H1 (cell line): ENCODE results near the gene CDC42EP2. TPM values are rescaled to one million over a fixed set of nuclear protein-coding genes. Genes with fewer than 3 reads are reported as not detected.

ENCODE experiments used
- SIRT6 ChIP-seq: IDR thresholded peaks from one replicate; pipeline ENCODE4 v1.7.1; 2012; ENCODE audit warnings: low read length, inconsistent platforms
- polyA plus RNA-seq, 7 experiments: library from polyadenylated mRNA; depleted of rRNA in 3 of 7; stranded (reverse) in 5 of 7; unstranded in 2 of 7; fragments of >200 nt in 5 of 7; fragments of 200-250 nt in 2 of 7; gene quantifications; 1 replicate in 5 of 7; 2 replicates in 1 of 7; 4 replicates in 1 of 7; pipeline versions ENCODE4 v1.2.1 to v1.2.3, GENCODE V29; 2011 to 2013; ENCODE audit warnings: missing spikeins in 2 of 7, mixed read lengths in 2 of 7
- total RNA-seq: library from RNA; stranded (reverse); fragmentation: NEBNext Ultra II Directional; extraction: Animal tissue kit (Norgen Biotek cat#: 25700); gene quantifications from 2 replicates; pipeline ENCODE4 v1.2.1, GENCODE V29; 2021
- TF ChIP-seq, protein P1 (sequence below), 3 experiments: IDR thresholded peaks; 1 replicate in 2 of 3; 2 replicates in 1 of 3; pipeline versions ENCODE4 v1.5.1 to v1.6.1; 2011; ENCODE audit warnings: low read length in 3 of 3, mild to moderate bottlenecking in 3 of 3, inconsistent platforms in 2 of 3, low read depth in 1 of 3, moderate library complexity in 1 of 3; ENCODE audit not compliant: insufficient read depth in 1 of 3; ENCODE audit errors: control extremely low read depth in 1 of 3

The CDC42EP2 gene
- total and polyA plus RNA-seq, 2 of the 8 experiments (the other 6 are each of a cell fraction or from before 2014, with no cell fraction given): 11.8 to 13.3 TPM

DNA sequence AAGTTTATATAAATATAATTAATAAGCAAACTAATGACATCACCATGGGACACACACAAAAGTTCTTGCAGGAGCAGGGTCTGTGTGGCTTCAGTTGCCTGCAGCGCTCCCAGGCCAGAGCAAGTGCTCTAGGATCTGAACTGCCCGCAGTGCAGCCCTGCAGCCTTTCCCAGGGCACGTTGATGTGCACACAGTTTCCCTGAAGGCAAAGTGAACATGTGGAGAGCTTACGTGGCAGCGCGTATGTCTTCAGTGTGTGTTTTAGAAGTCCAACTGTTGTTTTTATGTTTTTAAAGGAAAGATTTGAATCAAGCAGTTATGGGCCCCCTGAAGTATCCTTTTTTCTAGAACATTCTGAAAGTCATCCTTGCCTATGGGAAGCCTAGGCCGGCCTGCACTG is 38.7 kb downstream of the CDC42EP2 start (continued):
- TF ChIP-seq SIRT6: no peak
- TF ChIP-seq, protein P1, sequence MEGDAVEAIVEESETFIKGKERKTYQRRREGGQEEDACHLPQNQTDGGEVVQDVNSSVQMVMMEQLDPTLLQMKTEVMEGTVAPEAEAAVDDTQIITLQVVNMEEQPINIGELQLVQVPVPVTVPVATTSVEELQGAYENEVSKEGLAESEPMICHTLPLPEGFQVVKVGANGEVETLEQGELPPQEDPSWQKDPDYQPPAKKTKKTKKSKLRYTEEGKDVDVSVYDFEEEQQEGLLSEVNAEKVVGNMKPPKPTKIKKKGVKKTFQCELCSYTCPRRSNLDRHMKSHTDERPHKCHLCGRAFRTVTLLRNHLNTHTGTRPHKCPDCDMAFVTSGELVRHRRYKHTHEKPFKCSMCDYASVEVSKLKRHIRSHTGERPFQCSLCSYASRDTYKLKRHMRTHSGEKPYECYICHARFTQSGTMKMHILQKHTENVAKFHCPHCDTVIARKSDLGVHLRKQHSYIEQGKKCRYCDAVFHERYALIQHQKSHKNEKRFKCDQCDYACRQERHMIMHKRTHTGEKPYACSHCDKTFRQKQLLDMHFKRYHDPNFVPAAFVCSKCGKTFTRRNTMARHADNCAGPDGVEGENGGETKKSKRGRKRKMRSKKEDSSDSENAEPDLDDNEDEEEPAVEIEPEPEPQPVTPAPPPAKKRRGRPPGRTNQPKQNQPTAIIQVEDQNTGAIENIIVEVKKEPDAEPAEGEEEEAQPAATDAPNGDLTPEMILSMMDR (IDR thresholded peaks at IDR 0.05; ENCODE audit: control extremely low read depth in 1 of 3, insufficient read depth in 1 of 3, low read depth in 1 of 3, low read length in 3 of 3): no peak
